ENCODE data around the gene METTL1.
"Not testable (repeated sequence)": the region's sequence is repeated elsewhere in the genome, so short reads cannot be mapped to it uniquely, and the experiment has no call there.

Gene METTL1

DNA sequence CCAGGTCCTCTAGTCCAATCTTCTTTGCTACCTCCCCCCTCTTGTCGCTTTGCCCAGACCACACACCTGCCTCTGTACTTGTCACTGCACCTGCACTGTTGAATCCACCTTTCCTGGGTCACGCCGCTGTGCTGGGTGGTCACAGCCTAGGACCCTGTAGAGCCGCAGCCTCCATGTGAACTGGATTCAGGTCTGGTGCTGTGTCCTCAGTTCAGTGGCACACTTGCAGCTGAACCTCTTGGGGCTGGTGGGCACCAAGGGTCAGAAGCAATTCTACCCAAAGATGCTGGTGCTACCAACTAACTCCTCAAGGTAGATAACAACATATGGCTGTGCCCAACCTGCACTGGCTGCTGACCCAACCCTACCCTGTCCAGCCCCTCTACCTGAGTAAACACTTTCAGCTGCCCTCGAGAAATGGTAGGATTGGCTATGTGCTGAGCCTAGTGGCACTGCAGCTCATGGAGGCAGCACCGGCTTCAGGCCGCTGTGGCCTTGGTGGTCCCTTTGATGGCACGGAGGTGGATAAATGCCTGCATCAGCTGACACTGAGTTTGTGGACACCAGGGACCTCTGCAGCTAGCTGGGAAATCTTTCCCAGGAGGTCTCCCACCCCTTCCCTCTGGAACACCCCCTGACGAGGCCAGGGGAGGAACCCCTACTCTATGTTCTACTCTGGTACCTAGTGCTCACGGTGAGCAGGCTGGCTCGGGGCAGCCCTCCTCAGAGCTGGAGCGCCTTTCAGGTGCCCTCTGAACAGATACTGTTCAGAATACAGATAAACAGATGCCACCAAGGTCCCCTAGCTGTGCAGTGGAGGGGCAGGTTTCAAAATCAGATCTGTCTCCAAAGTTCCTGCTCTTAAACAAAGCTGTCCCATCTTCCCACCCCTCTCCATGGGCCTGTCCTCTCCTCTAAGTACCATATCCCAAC is 47.6 kb downstream of the METTL1 start:
- DNase-seq (ENCODE audit: low read depth): no peak

DNA sequence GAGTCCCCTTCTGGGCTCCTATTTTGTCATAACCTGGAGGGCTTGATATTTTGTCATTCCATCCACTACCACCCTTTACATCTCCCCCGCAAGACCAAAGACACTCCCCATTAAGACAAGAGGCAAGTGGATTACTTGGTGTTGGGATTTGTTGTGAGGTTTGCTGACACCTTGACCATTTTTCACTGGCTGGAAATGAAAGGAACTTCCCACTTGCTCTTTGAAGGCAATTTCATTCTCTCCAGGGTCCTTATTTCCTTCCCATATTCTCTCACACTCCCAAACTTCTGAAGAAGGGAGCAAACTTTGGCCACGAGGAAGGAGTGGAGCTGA is 48.3 kb downstream of the METTL1 start:
- DNase-seq (ENCODE audit: low read depth): no peak

DNA sequence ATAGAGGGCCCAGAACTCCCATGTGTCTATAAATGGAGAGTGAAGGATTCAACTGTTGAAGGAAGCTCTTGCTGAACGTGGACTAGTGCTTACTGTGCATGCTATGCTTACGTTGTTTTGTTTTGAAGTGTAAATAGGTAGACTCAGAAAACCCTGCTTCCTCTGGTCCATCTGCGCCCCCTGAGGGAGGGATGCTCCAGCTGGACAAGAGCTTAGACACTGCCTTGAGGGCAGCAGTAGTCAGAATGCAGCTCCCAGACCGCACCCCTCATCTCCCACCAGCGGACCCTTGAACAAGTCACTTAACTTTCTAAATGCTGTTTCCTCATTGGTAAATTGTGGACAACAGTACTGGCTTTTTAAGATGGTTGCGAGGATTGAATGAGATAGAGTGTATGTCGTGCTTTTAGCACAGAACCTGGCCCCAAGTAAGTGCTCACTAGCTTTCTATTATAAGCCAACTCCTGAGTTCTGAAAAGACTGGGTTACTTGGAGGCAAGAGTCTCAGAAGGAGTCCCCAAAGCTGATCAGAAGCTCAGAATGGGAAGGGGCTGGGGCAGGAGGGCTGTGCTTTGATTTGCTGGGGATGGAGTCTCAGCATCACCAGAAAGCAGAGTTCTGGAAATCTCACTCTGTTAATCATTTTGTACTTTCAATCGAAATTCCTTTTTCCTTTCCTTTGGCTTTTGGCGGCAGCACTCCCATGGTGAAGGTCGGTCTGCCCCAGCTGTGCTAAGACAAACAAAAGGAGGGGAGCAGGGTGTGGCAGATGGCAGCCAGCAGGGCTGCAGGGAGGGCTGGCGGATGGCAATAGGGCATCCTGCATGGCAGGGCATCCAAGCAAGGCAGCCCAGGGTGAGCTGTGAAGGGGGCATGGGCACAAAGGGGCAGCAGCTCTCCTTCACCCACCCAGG is 48.9 kb downstream of the METTL1 start:
- DNase-seq (ENCODE audit: low read depth): no peak

DNA sequence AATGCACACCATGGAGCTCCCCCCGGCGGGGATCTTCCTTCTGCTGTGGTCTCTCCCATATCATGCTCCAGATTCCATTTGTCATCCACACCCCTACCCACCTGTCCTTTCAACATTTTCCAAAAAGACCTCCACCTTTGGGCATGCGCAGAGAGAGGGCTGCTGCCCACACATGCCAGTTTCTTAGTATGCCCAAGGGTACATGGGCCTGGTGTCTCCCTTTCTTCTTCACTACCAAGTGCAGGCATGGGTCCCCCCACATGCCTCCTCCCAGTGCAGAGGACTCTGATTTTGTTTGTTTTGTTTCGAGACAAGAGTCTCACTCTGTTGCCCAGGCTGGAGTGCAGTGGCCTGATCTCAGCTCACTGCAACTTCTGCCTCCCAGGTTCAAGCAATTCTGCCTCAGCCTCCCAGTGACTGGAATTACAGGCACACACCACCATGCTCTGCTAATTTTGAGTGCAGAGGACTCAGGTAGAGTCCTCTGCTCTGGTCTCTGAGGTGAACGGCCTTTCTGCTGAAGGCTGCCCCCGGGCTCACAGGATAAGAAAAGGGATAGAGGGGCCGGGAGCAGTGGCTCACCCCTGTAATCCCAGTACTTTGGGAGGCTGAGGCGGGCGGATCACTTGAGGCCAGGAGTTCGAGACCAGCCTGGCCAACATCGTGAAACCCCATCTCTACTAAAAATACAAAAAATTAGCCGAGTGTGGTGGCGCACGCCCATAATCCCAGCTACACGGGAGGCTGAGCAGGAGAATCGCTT is 49.9 kb downstream of the METTL1 start:
- not testable (repeated sequence) for DNase-seq (ENCODE audit: low read depth)

DNA sequence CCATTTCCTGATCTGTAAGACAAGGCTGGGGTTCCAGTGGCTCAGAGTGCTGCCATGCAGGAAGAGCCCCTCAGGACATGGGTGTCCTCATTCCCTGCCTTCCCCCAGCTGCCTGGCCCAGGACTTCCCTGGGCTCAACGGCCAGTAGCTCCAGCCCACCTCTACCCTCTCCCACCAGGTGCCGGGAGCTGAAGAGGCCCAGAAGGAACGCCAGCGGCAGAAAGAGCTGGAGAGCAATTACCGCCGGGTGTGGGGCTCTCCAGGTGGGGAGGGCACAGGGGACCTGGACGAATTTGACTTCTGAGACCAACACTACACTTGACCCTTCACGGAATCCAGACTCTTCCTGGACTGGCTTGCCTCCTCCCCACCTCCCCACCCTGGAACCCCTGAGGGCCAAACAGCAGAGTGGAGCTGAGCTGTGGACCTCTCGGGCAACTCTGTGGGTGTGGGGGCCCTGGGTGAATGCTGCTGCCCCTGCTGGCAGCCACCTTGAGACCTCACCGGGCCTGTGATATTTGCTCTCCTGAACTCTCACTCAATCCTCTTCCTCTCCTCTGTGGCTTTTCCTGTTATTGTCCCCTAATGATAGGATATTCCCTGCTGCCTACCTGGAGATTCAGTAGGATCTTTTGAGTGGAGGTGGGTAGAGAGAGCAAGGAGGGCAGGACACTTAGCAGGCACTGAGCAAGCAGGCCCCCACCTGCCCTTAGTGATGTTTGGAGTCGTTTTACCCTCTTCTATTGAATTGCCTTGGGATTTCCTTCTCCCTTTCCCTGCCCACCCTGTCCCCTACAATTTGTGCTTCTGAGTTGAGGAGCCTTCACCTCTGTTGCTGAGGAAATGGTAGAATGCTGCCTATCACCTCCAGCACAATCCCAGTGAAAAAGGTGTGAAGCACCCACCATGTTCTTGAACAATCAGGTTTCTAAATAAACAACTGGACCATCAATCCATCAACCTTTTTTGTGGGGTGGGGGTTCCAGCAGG is 51.0 kb downstream of the METTL1 start:
- DNase-seq (ENCODE audit: low read depth): no peak

DNA sequence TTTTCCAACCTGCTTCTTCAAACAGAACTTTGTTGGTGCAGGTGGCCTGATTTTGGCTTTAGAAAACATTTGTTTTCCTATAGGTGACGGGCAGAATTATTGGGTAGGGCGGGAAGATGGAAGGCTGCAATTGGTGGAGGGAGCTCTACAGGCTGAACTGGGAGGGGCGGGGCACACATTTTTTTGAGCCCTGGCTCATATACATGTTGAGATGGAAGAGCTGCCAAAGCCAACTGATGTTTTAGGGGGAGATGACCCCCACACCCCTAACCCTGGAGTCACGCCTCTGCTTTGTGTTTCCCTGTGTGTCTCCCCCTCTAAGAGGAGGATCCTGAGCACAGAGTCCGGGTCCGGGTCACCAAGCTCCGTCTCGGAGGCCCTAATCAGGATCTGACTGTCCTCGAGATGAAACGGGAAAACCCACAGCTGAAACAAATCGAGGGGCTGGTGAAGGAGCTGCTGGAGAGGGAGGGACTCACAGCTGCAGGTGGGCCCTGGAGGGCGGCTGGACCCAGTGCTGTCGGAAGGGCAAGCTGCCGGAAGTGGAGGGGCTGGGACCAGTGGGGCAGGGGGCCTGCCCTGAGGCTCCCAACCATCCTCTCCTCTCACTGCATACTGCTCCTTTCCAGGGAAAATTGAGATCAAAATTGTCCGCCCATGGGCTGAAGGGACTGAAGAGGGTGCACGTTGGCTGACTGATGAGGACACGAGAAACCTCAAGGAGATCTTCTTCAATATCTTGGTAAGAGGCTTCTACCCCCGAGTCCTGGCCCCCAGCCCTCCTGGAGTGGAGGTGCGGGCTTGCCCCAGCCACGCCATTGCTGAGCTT is 51.9 kb downstream of the METTL1 start:
- no peak for DNase-seq (ENCODE audit: low read depth)

DNA sequence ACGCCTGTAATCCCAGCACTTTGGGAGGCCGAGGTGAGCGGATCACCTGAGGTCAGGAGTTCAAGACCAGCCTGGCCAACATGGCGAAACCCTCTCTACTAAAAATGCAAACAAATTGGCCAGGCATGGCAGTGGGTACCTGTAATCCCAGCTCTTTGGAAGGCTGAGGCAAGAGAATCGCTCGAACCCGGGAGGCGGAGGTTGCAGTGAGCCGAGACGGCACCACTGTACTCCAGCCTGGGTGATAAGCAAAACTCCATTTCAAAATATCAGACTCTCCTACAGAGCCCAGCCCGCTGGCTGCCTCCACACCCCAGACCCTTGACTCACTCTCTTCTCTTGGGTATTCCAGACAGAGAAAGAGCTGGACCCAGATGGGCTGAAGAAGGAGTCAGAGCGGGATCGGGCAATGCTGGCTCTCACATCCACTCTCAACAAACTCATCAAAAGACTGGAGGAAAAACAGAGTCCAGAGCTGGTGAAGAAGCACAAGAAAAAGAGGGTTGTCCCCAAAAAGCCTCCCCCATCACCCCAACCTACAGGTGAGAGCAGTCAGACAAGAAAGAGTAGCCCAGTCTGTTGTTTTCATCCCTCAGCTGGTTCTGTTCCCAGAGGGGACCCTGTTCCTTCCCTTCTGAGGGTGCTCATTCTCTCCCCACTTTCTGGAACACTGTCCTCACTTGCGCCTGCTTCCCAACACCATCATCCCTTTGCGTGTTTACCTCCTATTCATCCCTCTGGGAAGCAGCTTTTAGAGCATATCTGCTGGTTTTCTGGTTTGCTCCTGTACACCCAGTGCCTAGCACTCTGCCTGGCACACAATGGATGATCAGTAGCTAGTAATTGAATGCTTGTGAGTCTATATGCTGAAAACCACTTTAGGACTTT is 53.0 kb downstream of the METTL1 start:
- no peak for DNase-seq (ENCODE audit: low read depth)
